IMR-90 (cell line): ENCODE results near the gene CD300LB. TPM values are rescaled to one million over a fixed set of nuclear protein-coding genes. Genes with fewer than 3 reads are reported as not detected.

Source experiments
- ATAC-seq: fragments of 200-7000 bp; cut with Tn5 transposase; 2 replicates; pipeline ENCODE4 v1.9.1; 2020; ENCODE audit warnings: low read depth, mild to moderate bottlenecking, moderate library complexity
- BruUV-seq: library from RNA; stranded (reverse); fragments of 400-500 nt; replicated peaks from 2 replicates; lab custom pipeline; 2021; lab: Mats Ljungman, UMichigan
- CTCF ChIA-PET: fragments of 300-600 bp; formaldehyde crosslinking; extraction: SDS; loops from one replicate; lab custom pipeline; 2021; ENCODE audit warnings: antibody characterized with exemption; lab: Yijun Ruan, JAX
- POLR2A ChIA-PET: fragments of 300-600 bp; sonication (Branson Sonifier 250); formaldehyde crosslinking; loops from one replicate; lab custom pipeline; 2022; ENCODE audit warnings: antibody characterized with exemption; ENCODE audit not compliant: unreplicated experiment; lab: Charles Lee
- DNase-seq: peaks from one replicate; pipeline ENCODE4 v3.0.0; 2013
- H2AFZ ChIP-seq: replicated peaks from 2 replicates; pipeline ENCODE3; 2013; ENCODE audit warnings: low read length, mild to moderate bottlenecking; ENCODE audit not compliant: poor library complexity
- H2AK5ac ChIP-seq: 2 replicates; pipeline ENCODE4 v1.6.1; 2013; ENCODE audit warnings: low read depth, low read length, inconsistent platforms
- H2AK9ac ChIP-seq: replicated peaks from 2 replicates; pipeline ENCODE3; 2013; ENCODE audit warnings: mild to moderate bottlenecking, low read depth, low read length, moderate library complexity; ENCODE audit not compliant: poor library complexity
- H2BK120ac ChIP-seq: 2 replicates; pipeline ENCODE4 v1.6.1; 2013; ENCODE audit warnings: low read depth, low read length, inconsistent platforms
- H2BK15ac ChIP-seq: 3 replicates; pipeline ENCODE4 v1.6.1; 2013; ENCODE audit warnings: low read depth, low read length, inconsistent platforms
- H2BK20ac ChIP-seq: 2 replicates; pipeline ENCODE4 v1.6.1; 2013; ENCODE audit warnings: low read depth, mild to moderate bottlenecking, inconsistent platforms, low read length, moderate library complexity
- H2BK5ac ChIP-seq: 2 replicates; pipeline ENCODE4 v1.6.1; 2013; ENCODE audit warnings: mild to moderate bottlenecking, low read depth, low read length, inconsistent platforms; ENCODE audit not compliant: poor library complexity, severe bottlenecking
- H3K14ac ChIP-seq: replicated peaks from 2 replicates; pipeline ENCODE4 v1.6.1; 2013; ENCODE audit warnings: low read depth, low read length, inconsistent platforms
- H3K18ac ChIP-seq: 2 replicates; pipeline ENCODE4 v1.6.1; 2013; ENCODE audit warnings: low read depth, low read length, control low read depth
- H3K23ac ChIP-seq: 2 replicates; pipeline ENCODE4 v1.6.1; 2013; ENCODE audit warnings: low read depth, low read length, inconsistent platforms
- H3K27ac ChIP-seq: 2 replicates; pipeline ENCODE4 v1.5.1; 2013; ENCODE audit warnings: mild to moderate bottlenecking, control low read depth, low read length; ENCODE audit not compliant: insufficient read depth
- H3K27me3 ChIP-seq: 2 replicates; pipeline ENCODE4 v1.6.1; 2013; ENCODE audit warnings: low read length; ENCODE audit not compliant: control insufficient read depth, insufficient read depth
- H3K36me3 ChIP-seq: 2 replicates; pipeline ENCODE4 v1.6.1; 2013; ENCODE audit warnings: low read length, mixed read lengths; ENCODE audit not compliant: control insufficient read depth, insufficient read depth
- H3K4ac ChIP-seq: 2 replicates; pipeline ENCODE4 v1.6.1; 2013; ENCODE audit warnings: low read depth, low read length, inconsistent platforms
- H3K4me1 ChIP-seq: 2 replicates; pipeline ENCODE4 v1.6.1; 2013; ENCODE audit warnings: low read length, mixed read lengths; ENCODE audit not compliant: control insufficient read depth, insufficient read depth
- H3K4me2 ChIP-seq: 2 replicates; pipeline ENCODE4 v1.6.1; 2013; ENCODE audit warnings: low read depth, mild to moderate bottlenecking, control low read depth, low read length, moderate library complexity
- H3K4me3 ChIP-seq: 2 replicates; pipeline ENCODE4 v1.5.1; 2013; ENCODE audit warnings: low read depth, mild to moderate bottlenecking, control low read depth, low read length, moderate library complexity; ENCODE audit not compliant: insufficient read depth
- H3K56ac ChIP-seq: 2 replicates; pipeline ENCODE4 v1.6.1; 2013; ENCODE audit warnings: low read length, inconsistent platforms; ENCODE audit not compliant: insufficient read depth; ENCODE audit errors: extremely low read depth
- H3K79me1 ChIP-seq, 2 experiments: 2 replicates each; pipeline ENCODE4 v1.6.1; 2013; ENCODE audit warnings: low read length in 2 of 2, inconsistent platforms in 1 of 2, low read depth in 1 of 2
- H3K9ac ChIP-seq: 2 replicates; pipeline ENCODE4 v1.6.1; 2013; ENCODE audit warnings: low read depth, low read length, control low read depth
- H3K9me1 ChIP-seq: 2 replicates; pipeline ENCODE4 v1.6.1; 2013; ENCODE audit warnings: low read length, inconsistent platforms; ENCODE audit not compliant: insufficient read depth
- H3K9me3 ChIP-seq: 2 replicates; pipeline ENCODE4 v1.6.1; 2013; ENCODE audit warnings: low read length; ENCODE audit not compliant: control insufficient read depth, insufficient read depth
- H4K20me1 ChIP-seq: 2 replicates; pipeline ENCODE4 v1.6.1; 2013; ENCODE audit warnings: low read length, inconsistent platforms; ENCODE audit not compliant: insufficient read depth
- H4K5ac ChIP-seq: 2 replicates; pipeline ENCODE4 v1.6.1; 2013; ENCODE audit warnings: mild to moderate bottlenecking, low read depth, low read length, control low read depth
- H4K8ac ChIP-seq, 2 experiments: 2 replicates each; pipeline ENCODE4 v1.6.1; 2013; ENCODE audit warnings: low read depth in 2 of 2, low read length in 2 of 2, control low read depth in 1 of 2, inconsistent platforms in 1 of 2
- H4K91ac ChIP-seq: 2 replicates; pipeline ENCODE4 v1.6.1; 2013; ENCODE audit warnings: low read depth, low read length, inconsistent platforms; ENCODE audit not compliant: insufficient read depth
- BHLHE40 ChIP-seq: fragments of 150-350 bp; IDR thresholded peaks from 2 replicates; pipeline ENCODE4 v1.6.1; 2016; ENCODE audit warnings: mild to moderate bottlenecking, low read depth, low read length
- CEBPB ChIP-seq: IDR thresholded peaks from 2 replicates; pipeline ENCODE4 v1.6.1; 2012; ENCODE audit warnings: low read depth, low read length, improper control_type of control experiment
- CHD1 ChIP-seq: IDR thresholded peaks from 2 replicates; pipeline ENCODE4 v1.6.1; 2012; ENCODE audit warnings: low read depth, low read length, improper control_type of control experiment
- FOS ChIP-seq: fragments of 150-350 bp; IDR thresholded peaks from 2 replicates; pipeline ENCODE4 v1.6.1; 2016; ENCODE audit warnings: low read depth, low read length
- MAFK ChIP-seq: IDR thresholded peaks from 2 replicates; pipeline ENCODE4 v1.6.1; 2012; ENCODE audit warnings: low read depth, low read length, improper control_type of control experiment
- MAZ ChIP-seq: IDR thresholded peaks from 2 replicates; pipeline ENCODE4 v1.6.1; 2012; ENCODE audit warnings: low read depth, mild to moderate bottlenecking, low read length, improper control_type of control experiment, moderate library complexity, borderline replicate concordance
- MXI1 ChIP-seq: IDR thresholded peaks from 2 replicates; pipeline ENCODE4 v1.6.1; 2012; ENCODE audit warnings: low read depth, mild to moderate bottlenecking, low read length, moderate library complexity, borderline replicate concordance
- NFE2L2 ChIP-seq: fragments of 150-350 bp; IDR thresholded peaks from 2 replicates; pipeline ENCODE4 v1.6.1; 2016; ENCODE audit warnings: low read depth, mild to moderate bottlenecking, low read length
- POLR2A ChIP-seq: IDR thresholded peaks from 2 replicates; pipeline ENCODE4 v1.6.1; 2012; ENCODE audit warnings: mild to moderate bottlenecking, low read depth, low read length
- RAD21 ChIP-seq: IDR thresholded peaks from 2 replicates; pipeline ENCODE4 v1.6.1; 2012; ENCODE audit warnings: low read length, improper control_type of control experiment
- RCOR1 ChIP-seq: IDR thresholded peaks from 2 replicates; pipeline ENCODE4 v1.6.1; 2012; ENCODE audit warnings: mild to moderate bottlenecking, low read length, improper control_type of control experiment; ENCODE audit not compliant: insufficient replicate concordance
- RFX5 ChIP-seq: IDR thresholded peaks from 2 replicates; pipeline ENCODE4 v1.8.0; 2012; ENCODE audit warnings: low read depth, mild to moderate bottlenecking, low read length, moderate library complexity
- SMC3 ChIP-seq: fragments of 150-350 bp; IDR thresholded peaks from 2 replicates; pipeline ENCODE4 v1.6.1; 2016; ENCODE audit warnings: low read depth, mild to moderate bottlenecking, antibody characterized with exemption, low read length, moderate library complexity
- WGBS, 2 experiments: methylation state at CpG; one replicate each; pipeline versions ENCODE4 v1.1.5 to v1.1.7; 2013; ENCODE audit warnings: missing lambda C conversion rate in 2 of 2; ENCODE audit not compliant: insufficient read length in 1 of 2; ENCODE audit errors: extremely low coverage in 2 of 2; 5-methylcytosine and 5-hydroxymethylcytosine counted together
- dilution Hi-C: fragments of 300-500 bp; cut with HindIII; formaldehyde crosslinking; loops from one replicate; pipeline ENCODE4 v1.14.3; 2018; ENCODE audit warnings: low sequenced_read_pairs; ENCODE audit not compliant: unreplicated experiment
- in situ Hi-C: fragments of 300-500 bp; cut with MboI; formaldehyde crosslinking; loops from 3 replicates; pipeline ENCODE4 v1.14.3; 2019; ENCODE audit warnings: low sequenced_read_pairs, inconsistent platforms, mixed read lengths
- intact Hi-C: fragments of 100-400 bp; cut with micrococcal nuclease; formaldehyde crosslinking; loops from 2 replicates; pipeline ENCODE4 v1.10.0; 2022
- polyA plus RNA-seq, 3 experiments: library from polyadenylated mRNA; depleted of rRNA; stranded (reverse); fragments of >200 nt; gene quantifications; 2 replicates each; pipeline ENCODE4 v1.2.3, GENCODE V29; 2012; ENCODE audit warnings: low replicate concordance in 1 of 3
- total RNA-seq: library from RNA; depleted of rRNA; stranded (reverse); fragments of >200 nt; gene quantifications from 2 replicates; pipeline ENCODE4 v1.2.3, GENCODE V29; 2012
- TF ChIP-seq, protein P1 (sequence below): fragments of 150-350 bp; IDR thresholded peaks from 2 replicates; pipeline ENCODE4 v1.6.1; 2017; ENCODE audit warnings: mild to moderate bottlenecking, antibody characterized with exemption, low read length, low read depth
- TF ChIP-seq, protein P2 (sequence below): fragments of 150-350 bp; IDR thresholded peaks from 2 replicates; pipeline ENCODE4 v1.6.1; 2016; ENCODE audit warnings: low read depth, mild to moderate bottlenecking, low read length, moderate library complexity, borderline replicate concordance

CD300LB gene
- total and polyA plus RNA-seq, 2 of the 4 experiments (the other 2 are of a cell fraction): not detected

DNA sequence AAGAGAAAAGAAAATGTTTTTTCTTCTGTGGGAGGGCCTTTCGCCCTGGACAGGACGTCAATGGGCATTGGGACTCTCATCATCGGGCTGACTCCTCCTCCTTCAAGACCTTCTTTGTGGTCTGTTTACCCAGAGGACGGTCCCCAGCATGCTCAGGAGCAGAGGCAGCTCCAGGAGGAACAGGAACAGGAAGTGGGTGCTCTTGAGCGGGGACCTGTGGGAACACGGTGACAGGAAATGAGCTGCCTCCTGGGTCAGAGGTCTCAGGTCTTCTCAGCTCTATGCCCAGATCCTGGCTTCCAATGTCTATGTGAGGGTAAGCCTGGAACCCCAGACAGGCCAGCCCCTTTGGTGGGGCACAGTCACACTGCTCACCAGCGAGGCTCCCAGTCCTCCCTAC, 48.6 kb upstream of the CD300LB start:
- Histone ChIP-seq H3K23ac (no peak overlapping the region), H3K56ac (no peak overlapping the region), H2AK5ac (no peak overlapping the region), H3K4me3 (no peak overlapping the region), H3K4me1 (no peaks in the 10 kb centered on the region), H4K91ac (no peak overlapping the region), H3K18ac (no peak overlapping the region), H2BK5ac (no peak overlapping the region), H4K8ac (no peak overlapping the region), H3K27me3 (no peaks in the 10 kb centered on the region), H3K9ac (no peak overlapping the region), H4K20me1 (no peaks in the 10 kb centered on the region), H3K4me2 (no peak overlapping the region), H2BK15ac (no peak overlapping the region), H3K36me3 (no peaks in the 10 kb centered on the region), H3K9me1 (no peaks in the 10 kb centered on the region), H3K27ac (no peak overlapping the region), H2BK20ac (no peak overlapping the region), H3K79me1 (no peaks in the 10 kb centered on the region), H2AK9ac (no peak overlapping the region), H3K9me3 (peaks cover 23% of the 10 kb centered on the region), H3K4ac (no peak overlapping the region), H2AFZ (no peak overlapping the region), H2BK120ac (no peak overlapping the region), H3K14ac (no peak overlapping the region), H4K5ac (no peak overlapping the region)
- no peak for TF ChIP-seq CEBPB
- TF ChIP-seq NFE2L2: no peak
- no peak for TF ChIP-seq MAZ
- TF ChIP-seq MAFK: no peak
- TF ChIP-seq RFX5: no peak
- no peak for TF ChIP-seq RAD21
- TF ChIP-seq, protein P1, sequence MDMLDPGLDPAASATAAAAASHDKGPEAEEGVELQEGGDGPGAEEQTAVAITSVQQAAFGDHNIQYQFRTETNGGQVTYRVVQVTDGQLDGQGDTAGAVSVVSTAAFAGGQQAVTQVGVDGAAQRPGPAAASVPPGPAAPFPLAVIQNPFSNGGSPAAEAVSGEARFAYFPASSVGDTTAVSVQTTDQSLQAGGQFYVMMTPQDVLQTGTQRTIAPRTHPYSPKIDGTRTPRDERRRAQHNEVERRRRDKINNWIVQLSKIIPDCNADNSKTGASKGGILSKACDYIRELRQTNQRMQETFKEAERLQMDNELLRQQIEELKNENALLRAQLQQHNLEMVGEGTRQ: no peak
- TF ChIP-seq, protein P2, sequence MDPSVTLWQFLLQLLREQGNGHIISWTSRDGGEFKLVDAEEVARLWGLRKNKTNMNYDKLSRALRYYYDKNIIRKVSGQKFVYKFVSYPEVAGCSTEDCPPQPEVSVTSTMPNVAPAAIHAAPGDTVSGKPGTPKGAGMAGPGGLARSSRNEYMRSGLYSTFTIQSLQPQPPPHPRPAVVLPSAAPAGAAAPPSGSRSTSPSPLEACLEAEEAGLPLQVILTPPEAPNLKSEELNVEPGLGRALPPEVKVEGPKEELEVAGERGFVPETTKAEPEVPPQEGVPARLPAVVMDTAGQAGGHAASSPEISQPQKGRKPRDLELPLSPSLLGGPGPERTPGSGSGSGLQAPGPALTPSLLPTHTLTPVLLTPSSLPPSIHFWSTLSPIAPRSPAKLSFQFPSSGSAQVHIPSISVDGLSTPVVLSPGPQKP: no peak
- TF ChIP-seq FOS: no peak
- no peak for TF ChIP-seq CHD1
- TF ChIP-seq BHLHE40: no peak
- no peak for TF ChIP-seq POLR2A
- no peak for TF ChIP-seq RCOR1
- no peak for TF ChIP-seq SMC3
- no peak for TF ChIP-seq MXI1
- ChIA-PET CTCF (no interaction called here), POLR2A (no interaction called here)
- ATAC-seq: no peak
- dilution Hi-C loops: no loop called here
- in situ Hi-C loops: no loop called here
- DNase-seq: no peak
- no TSS peak for BruUV-seq
- intact Hi-C loops: no loop called here
- 0% methylated on average over 1 of the region's 7 CpGs; no CpG with 5 or more reads in 1 of the 2 experiments for WGBS, 2 experiments
